Astrocyte (in vitro differentiated cells and primary cell): Measurements from ENCODE around the gene TTYH3.

Experiments used
- EZH2 ChIP-seq: IDR thresholded peaks from 2 replicates; pipeline ENCODE4 v1.6.1; 2012; ENCODE audit warnings: mild to moderate bottlenecking, low read length, inconsistent platforms; ENCODE audit not compliant: insufficient read depth
- TF ChIP-seq, protein P1 (sequence below): IDR thresholded peaks from 2 replicates; pipeline ENCODE4 v1.5.1; 2011; ENCODE audit warnings: low read depth, mild to moderate bottlenecking, inconsistent platforms, low read length, moderate library complexity; ENCODE audit not compliant: insufficient read depth

DNA sequence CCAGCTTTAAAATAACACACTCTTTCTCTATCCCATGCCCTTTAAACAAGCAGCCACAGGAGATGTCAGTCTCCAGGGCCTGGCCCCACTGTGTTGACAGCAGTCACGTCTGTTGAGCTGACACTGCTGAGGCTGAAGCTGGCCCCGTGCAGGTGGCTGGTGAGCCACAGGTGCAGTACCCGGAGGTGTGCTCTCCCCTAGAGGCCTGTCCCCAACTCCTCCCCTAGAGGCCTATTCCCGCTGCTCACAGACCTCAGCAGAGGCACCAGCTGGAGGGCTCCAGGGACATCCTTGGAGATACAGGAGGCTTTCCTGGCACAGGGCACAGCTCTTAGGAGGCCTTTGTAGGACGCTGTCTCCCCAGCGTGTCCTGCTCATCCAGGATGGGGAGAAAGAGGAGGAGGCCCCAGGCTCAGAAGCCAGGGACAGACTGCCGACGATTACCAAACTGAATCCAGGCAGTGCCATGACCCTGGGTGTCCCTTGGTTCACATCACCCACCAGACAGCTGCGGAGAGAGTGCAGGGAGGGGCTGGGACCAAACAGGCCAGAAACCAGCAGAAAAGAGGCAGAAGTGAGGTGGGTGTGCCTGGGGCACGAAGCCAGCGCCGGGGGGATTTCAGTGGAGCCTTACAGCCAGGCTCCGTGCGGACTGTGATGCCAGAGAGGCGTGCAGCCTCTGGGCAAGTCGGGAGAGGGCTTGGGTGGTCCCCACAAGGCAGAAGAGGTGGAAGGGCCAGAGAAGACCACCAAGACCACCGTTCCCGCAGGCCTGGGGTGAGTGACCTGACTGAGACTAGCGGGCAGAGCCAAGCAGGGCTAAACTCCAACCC is 18.5 kb upstream of the TTYH3 start:
- TF ChIP-seq, protein P1, sequence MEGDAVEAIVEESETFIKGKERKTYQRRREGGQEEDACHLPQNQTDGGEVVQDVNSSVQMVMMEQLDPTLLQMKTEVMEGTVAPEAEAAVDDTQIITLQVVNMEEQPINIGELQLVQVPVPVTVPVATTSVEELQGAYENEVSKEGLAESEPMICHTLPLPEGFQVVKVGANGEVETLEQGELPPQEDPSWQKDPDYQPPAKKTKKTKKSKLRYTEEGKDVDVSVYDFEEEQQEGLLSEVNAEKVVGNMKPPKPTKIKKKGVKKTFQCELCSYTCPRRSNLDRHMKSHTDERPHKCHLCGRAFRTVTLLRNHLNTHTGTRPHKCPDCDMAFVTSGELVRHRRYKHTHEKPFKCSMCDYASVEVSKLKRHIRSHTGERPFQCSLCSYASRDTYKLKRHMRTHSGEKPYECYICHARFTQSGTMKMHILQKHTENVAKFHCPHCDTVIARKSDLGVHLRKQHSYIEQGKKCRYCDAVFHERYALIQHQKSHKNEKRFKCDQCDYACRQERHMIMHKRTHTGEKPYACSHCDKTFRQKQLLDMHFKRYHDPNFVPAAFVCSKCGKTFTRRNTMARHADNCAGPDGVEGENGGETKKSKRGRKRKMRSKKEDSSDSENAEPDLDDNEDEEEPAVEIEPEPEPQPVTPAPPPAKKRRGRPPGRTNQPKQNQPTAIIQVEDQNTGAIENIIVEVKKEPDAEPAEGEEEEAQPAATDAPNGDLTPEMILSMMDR = no peak
- TF ChIP-seq EZH2 = no peak
